Measurements from ENCODE around the gene RIMBP2.

DNA sequence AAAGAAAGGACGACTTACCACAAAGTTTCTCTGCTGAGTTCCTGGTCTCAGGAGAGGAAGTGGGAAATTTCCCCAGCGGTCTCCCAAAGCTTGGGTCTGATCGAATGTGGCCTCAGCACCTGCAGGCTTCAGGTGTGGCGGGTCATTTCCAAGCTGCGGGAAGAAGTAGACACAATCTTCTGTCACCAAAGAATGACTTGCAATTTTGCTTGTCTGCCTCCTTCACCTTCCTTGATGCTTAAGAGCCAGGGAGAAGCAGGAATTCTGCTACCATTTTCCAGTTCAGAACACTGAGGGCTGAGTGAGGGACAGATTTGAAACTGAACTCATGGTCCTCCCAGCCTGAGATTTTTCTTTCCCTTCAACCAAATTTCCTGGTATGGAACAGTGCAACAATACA, 87.8 kb downstream of the RIMBP2 start:
- TF ChIP-seq, protein P1, sequence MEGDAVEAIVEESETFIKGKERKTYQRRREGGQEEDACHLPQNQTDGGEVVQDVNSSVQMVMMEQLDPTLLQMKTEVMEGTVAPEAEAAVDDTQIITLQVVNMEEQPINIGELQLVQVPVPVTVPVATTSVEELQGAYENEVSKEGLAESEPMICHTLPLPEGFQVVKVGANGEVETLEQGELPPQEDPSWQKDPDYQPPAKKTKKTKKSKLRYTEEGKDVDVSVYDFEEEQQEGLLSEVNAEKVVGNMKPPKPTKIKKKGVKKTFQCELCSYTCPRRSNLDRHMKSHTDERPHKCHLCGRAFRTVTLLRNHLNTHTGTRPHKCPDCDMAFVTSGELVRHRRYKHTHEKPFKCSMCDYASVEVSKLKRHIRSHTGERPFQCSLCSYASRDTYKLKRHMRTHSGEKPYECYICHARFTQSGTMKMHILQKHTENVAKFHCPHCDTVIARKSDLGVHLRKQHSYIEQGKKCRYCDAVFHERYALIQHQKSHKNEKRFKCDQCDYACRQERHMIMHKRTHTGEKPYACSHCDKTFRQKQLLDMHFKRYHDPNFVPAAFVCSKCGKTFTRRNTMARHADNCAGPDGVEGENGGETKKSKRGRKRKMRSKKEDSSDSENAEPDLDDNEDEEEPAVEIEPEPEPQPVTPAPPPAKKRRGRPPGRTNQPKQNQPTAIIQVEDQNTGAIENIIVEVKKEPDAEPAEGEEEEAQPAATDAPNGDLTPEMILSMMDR (IDR thresholded peaks at IDR 0.05): no peak
- TF ChIP-seq POLR2A (IDR thresholded peaks at IDR 0.05): no peak

All from uterus (tissue), 2 donors.